ENCODE data around the gene LDLRAD3. TPM values are rescaled to one million over a fixed set of nuclear protein-coding genes. Genes with fewer than 3 reads are reported as not detected.

The LDLRAD3 gene
- total and polyA plus RNA-seq, 7 donors = 5.9 to 20.7 (median 12.1) TPM

DNA sequence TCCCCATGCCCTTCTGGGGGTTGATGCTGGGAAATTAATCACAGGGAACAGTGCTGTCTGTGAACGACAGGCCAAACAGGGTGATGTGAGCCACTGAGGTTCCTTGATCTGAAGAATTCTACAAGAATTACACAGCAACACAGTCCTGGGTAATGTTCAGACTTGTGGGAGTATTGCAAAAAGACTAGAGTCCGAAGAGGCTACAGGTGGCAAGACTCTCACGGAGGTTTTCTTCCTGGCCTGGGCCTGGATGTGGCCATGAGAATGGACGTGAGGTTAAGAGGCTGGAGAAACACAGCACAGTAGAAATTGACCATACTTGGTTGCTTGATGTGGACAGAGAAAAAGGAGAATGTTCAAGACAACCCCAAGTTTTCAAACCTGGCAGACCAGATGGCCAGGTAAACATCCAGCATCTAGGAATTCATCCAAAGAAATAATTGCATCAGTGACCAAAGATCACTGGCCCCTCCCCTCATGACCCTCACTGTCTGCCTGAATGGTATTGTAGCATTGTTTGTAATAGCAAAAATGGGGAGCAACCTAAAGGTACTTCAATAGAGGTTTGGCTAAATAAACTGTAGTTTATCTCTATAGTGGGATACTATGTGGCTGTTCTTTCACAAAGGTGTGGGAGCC is 274.5 kb downstream of the LDLRAD3 start:
- H3K27ac ChIP-seq = no peak overlapping the region
- H3K9me3 ChIP-seq = peaks cover 16% of the 10 kb centered on the region
- no peaks in the 10 kb centered on the region for H3K4me1 ChIP-seq
- ATAC-seq (no peak), DNase-seq (no peak)
- no peaks in the 10 kb centered on the region for H3K36me3 ChIP-seq (ENCODE audit: insufficient read depth in 1 of 2, low read depth in 1 of 2)
- no peaks in the 10 kb centered on the region for H3K27me3 ChIP-seq (ENCODE audit: insufficient read depth in 3 of 3, low read length in 2 of 3)
- no peak for TF ChIP-seq CTCF (IDR thresholded peaks at IDR 0.05)
- intact Hi-C loops (cut with DNase I) = no loop called here
- H3K4me3 ChIP-seq = no peak overlapping the region
- WGBS, 3 donors = 96 to 100% (median 99%) methylated on average over 4 of the region's 4 CpGs

DNA sequence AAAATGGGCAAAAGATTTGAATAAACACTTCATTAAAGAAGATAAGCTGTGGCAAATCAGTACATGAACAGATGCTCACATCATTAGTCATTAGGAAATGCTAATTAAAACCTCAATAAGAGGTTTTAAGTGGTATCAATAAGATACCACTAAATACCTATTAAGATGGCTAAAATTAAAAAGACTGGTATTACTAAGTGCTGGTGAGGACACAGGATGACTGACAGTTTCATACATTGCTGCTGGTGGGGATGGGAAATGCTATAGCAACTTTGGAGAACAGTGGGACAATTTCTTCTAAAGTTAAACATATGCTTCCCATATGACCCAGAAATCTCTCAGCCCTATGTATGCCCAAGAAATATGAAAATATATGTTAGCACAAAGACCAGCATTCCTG is 276.1 kb downstream of the LDLRAD3 start:
- H3K4me1 ChIP-seq = no peaks in the 10 kb centered on the region
- intact Hi-C loops (cut with DNase I) = no loop called here
- H3K27me3 ChIP-seq (ENCODE audit: insufficient read depth in 3 of 3, low read length in 2 of 3) = no peaks in the 10 kb centered on the region
- ATAC-seq (no peak), DNase-seq (no peak)
- H3K36me3 ChIP-seq (ENCODE audit: insufficient read depth in 1 of 2, low read depth in 1 of 2) = no peaks in the 10 kb centered on the region
- H3K27ac ChIP-seq = no peak overlapping the region
- no peak for TF ChIP-seq CTCF (IDR thresholded peaks at IDR 0.05)
- H3K9me3 ChIP-seq = peaks cover 16% of the 10 kb centered on the region
- H3K4me3 ChIP-seq = no peak overlapping the region

DNA sequence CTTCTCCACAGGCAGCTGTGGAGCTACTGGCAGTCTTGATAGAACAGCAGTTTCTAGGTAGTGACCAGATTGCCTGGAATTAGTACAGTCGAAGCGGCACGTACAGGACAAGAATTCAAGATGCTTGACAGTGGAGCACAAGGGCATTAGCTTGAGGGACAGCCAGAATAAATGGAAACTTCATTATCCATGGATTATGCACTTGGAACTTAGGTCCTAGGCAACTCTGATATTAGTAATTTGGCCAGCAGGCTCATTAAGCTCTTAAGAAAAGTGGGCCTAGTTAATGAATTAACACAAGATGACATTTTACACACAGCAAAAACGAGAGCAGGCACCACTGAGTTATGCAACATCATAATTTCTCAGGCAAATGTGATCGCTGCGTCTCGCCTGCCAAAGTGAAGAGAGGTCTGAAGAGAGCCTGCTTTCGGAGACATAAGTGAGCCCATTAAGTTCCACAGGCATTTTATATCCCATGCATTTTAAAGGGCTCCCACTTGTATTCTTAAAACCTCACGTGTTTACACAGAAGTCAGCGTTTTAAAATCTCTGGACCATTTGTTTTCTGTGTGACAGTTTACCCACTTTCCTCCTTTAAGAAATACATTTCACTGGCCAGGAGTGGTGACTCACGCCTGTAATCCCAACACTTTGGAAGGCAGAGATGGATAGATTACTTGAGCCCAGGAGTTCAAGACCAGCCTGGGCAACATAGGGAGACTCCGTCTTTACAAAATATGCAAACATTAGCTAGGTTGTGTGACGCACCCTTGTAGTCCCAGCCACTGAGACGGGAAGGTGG is 279.2 kb downstream of the LDLRAD3 start:
- Histone ChIP-seq H3K9me3 (peaks cover 16% of the 10 kb centered on the region), H3K4me3 (no peak overlapping the region), H3K27ac (no peak overlapping the region), H3K4me1 (no peaks in the 10 kb centered on the region), H3K27me3 (ENCODE audit: insufficient read depth in 3 of 3, low read length in 2 of 3) (no peaks in the 10 kb centered on the region), H3K36me3 (ENCODE audit: insufficient read depth in 1 of 2, low read depth in 1 of 2) (peaks cover 0 to 5% of the 10 kb centered on the region in 2 donors)
- intact Hi-C loops (cut with DNase I) = no loop called here
- 68 to 75% (median 71%) methylated on average over 14 of the region's 14 CpGs for WGBS, 3 donors
- ATAC-seq (no peak), DNase-seq (no peak)
- TF ChIP-seq CTCF (IDR thresholded peaks at IDR 0.05) = no peak

DNA sequence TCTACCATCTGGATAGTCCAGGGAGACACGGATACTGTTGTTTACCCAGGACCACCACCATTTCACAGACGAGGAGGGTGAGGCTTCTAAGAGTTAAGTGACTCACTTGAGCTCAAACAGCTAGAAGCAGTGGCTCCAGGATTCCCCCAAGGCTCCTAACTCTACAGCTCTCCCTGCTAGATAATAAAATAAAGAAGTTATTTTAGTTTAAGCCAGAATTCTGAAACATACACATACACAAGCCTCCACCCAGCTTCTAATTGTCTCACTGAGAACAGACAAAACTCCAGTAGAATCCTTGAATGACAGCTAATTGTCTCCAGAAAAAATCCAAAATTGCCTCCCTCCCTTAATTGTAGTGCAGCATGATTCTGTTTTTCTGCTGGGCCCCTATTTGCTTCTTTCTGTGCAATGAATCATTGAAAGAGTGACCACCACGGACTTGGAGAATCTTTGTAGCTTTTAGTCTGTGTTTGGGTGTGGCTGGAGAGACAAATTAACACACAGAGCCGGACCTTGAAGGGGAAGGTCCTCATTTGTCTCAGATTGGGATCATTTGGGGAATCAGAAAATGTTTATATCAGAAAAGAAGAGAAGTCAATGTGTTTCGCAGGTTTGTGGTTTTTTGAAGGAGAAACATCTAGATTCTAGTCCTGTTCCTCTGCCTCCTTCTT is 280.5 kb downstream of the LDLRAD3 start:
- intact Hi-C loops (cut with DNase I) = no loop called here
- no peak for ATAC-seq
- no peak for TF ChIP-seq CTCF (IDR thresholded peaks at IDR 0.05)
- DNase-seq = no peak
- H3K4me3 ChIP-seq = no peak overlapping the region
- peaks cover 13% of the 10 kb centered on the region for H3K9me3 ChIP-seq
- peaks cover 0 to 5% of the 10 kb centered on the region in 2 donors for H3K36me3 ChIP-seq (ENCODE audit: insufficient read depth in 1 of 2, low read depth in 1 of 2)
- H3K4me1 ChIP-seq = peaks cover 4% of the 10 kb centered on the region
- WGBS, 3 donors = 78 to 80% (median 79%) methylated on average over 5 of the region's 5 CpGs
- no peaks in the 10 kb centered on the region for H3K27me3 ChIP-seq (ENCODE audit: insufficient read depth in 3 of 3, low read length in 2 of 3)
- H3K27ac ChIP-seq = no peak overlapping the region

Measured in psoas muscle (tissue), 8 donors.